K562 (cell line): ENCODE data around the gene ACSF3. TPM values are rescaled to one million over a fixed set of nuclear protein-coding genes. Genes with fewer than 3 reads are reported as not detected.

Source experiments
- ATAC-seq: fragments of 200-7000 bp; cut with Tn5 transposase; 3 replicates; pipeline ENCODE4 v1.9.1; 2020; ENCODE audit warnings: moderate library complexity
- BruUV-seq: library from RNA; stranded (reverse); fragments of 400-500 nt; replicated peaks from 2 replicates; lab custom pipeline; 2021; lab: Mats Ljungman, UMichigan
- CTCF ChIA-PET: fragments of 300-600 bp; formaldehyde crosslinking; extraction: SDS; loops from one replicate; lab custom pipeline; 2021; ENCODE audit warnings: low intra/inter-chr PET ratio; lab: Yijun Ruan, JAX
- POLR2A ChIA-PET: fragments of 300-600, 350-650 bp; sonication (Branson Sonifier 250); formaldehyde crosslinking; extraction: SDS; loops from one replicate; lab custom pipeline; 2021; ENCODE audit warnings: antibody characterized with exemption, inconsistent platforms; lab: Yijun Ruan, JAX
- DNase-seq, 4 experiments: peaks; one replicate each; pipeline versions ENCODE4 v3.0.0 to v3.0.0-alpha.2; 2011 to 2018; ENCODE audit warnings: low spot score in 3 of 4, mixed read lengths in 3 of 4; ENCODE audit errors: extremely low read depth in 1 of 4
- FAIRE-seq: peaks from 2 replicates; lab custom pipeline; 2011; peaks lifted over from hg19 to GRCh38; lab: Jason Lieb, UNC
- H2AFZ ChIP-seq: 2 replicates; pipeline ENCODE4 v1.6.0; 2011; ENCODE audit warnings: low read depth, low read length, control low read depth, inconsistent platforms
- H3K27ac ChIP-seq: fragments of 200-600 bp; 3 replicates; pipeline ENCODE4 v1.8.0; 2011; ENCODE audit warnings: low read depth, mild to moderate bottlenecking, control low read depth, inconsistent platforms, low read length, moderate library complexity, mixed read lengths; ENCODE audit errors: extremely low read depth
- H3K27me3 ChIP-seq, 2 experiments: fragments of 300-600 bp in 1 of 2; 2 replicates in 1 of 2; 3 replicates in 1 of 2; pipeline versions ENCODE4 v1.6.0 to v1.8.0; 2011; ENCODE audit warnings: inconsistent platforms in 2 of 2, low read length in 2 of 2, mild to moderate bottlenecking in 1 of 2, mixed read lengths in 1 of 2, moderate library complexity in 1 of 2; ENCODE audit not compliant: control insufficient read depth in 2 of 2, insufficient read depth in 2 of 2
- H3K36me3 ChIP-seq: fragments of 300-600 bp; 3 replicates; pipeline ENCODE4 v1.8.0; 2011; ENCODE audit warnings: mild to moderate bottlenecking, low read length, inconsistent platforms; ENCODE audit not compliant: control insufficient read depth, insufficient read depth
- H3K4me1 ChIP-seq, 2 experiments: fragments of 200-600 bp in 1 of 2; replicated peaks in 1 of 2; 2 replicates in 1 of 2; 3 replicates in 1 of 2; pipeline versions ENCODE4 v1.5.1 to v1.8.0; 2011; ENCODE audit warnings: inconsistent platforms in 2 of 2, low read length in 2 of 2, mild to moderate bottlenecking in 1 of 2, mixed read lengths in 1 of 2, moderate library complexity in 1 of 2; ENCODE audit not compliant: control insufficient read depth in 2 of 2, insufficient read depth in 2 of 2
- H3K4me2 ChIP-seq: 2 replicates; pipeline ENCODE4 v1.6.1; 2011; ENCODE audit warnings: low read length, control low read depth, inconsistent platforms, mixed read lengths; ENCODE audit not compliant: insufficient read depth
- H3K4me3 ChIP-seq: fragments of 200-600 bp; sonication (generic), shearing (Covaris generic); 2 replicates; pipeline ENCODE4 v1.5.1; 2016; ENCODE audit warnings: control low read depth, inconsistent platforms
- H3K79me2 ChIP-seq: fragments of 200-600 bp; 3 replicates; pipeline ENCODE4 v1.8.0; 2011; ENCODE audit warnings: low read length, inconsistent platforms; ENCODE audit not compliant: control insufficient read depth, insufficient read depth
- H3K9ac ChIP-seq, 2 experiments: 2 replicates each; pipeline versions ENCODE4 v1.6.0 to v1.6.1; 2011; ENCODE audit warnings: low read depth in 2 of 2, low read length in 2 of 2, control low read depth in 1 of 2, inconsistent platforms in 1 of 2, mild to moderate bottlenecking in 1 of 2, mixed read lengths in 1 of 2; ENCODE audit not compliant: insufficient read depth in 1 of 2
- H3K9me1 ChIP-seq: one replicate; pipeline ENCODE4 v1.6.0; 2011; ENCODE audit warnings: inconsistent platforms, mild to moderate bottlenecking, low read length, moderate library complexity; ENCODE audit not compliant: control insufficient read depth, insufficient read depth
- H3K9me3 ChIP-seq: replicated peaks from 2 replicates; pipeline ENCODE4 v1.5.1; 2011; ENCODE audit warnings: low read depth, low read length, inconsistent platforms; ENCODE audit not compliant: control insufficient read depth, insufficient read depth
- H4K20me1 ChIP-seq: replicated peaks from 2 replicates; pipeline ENCODE4 v1.6.1; 2011; ENCODE audit warnings: low read length, inconsistent platforms, mixed read lengths; ENCODE audit not compliant: control insufficient read depth, insufficient read depth
- HMG20B ChIP-seq: fragments of 250-450 bp; sonication (Bioruptor Pico); IDR thresholded peaks from 2 replicates; pipeline ENCODE4 v1.5.0; 2021; ENCODE audit warnings: mild to moderate bottlenecking
- POLR2G ChIP-seq: fragments of 200-400 bp; formaldehyde crosslinking; IDR thresholded peaks from 2 replicates; pipeline ENCODE4 v1.6.1; 2017; ENCODE audit warnings: low read depth, mild to moderate bottlenecking, antibody characterized with exemption, low read length, moderate library complexity
- ZNF184 ChIP-seq: sonication (generic); formaldehyde crosslinking; IDR thresholded peaks from 2 replicates; pipeline ENCODE4 v1.5.0; 2020; ENCODE audit warnings: missing genetic modification reagents
- ZNF707 ChIP-seq: fragments of 250-450 bp; sonication (Bioruptor Pico); conservative IDR thresholded peaks from 2 replicates; pipeline ENCODE4 v1.8.0; 2022; ENCODE audit warnings: inconsistent platforms, mild to moderate bottlenecking, moderate library complexity
- WGBS: fragments of 100-300 bp; shearing (Covaris generic); methylation state at CpG from one replicate; pipeline ENCODE4 v1.1.6; 2016; ENCODE audit warnings: low coverage, mixed read lengths; ENCODE audit not compliant: insufficient coverage; ENCODE audit errors: missing lambda C conversion rate; 5-methylcytosine and 5-hydroxymethylcytosine counted together
- in situ Hi-C: fragments of 300-500 bp; cut with MboI; formaldehyde crosslinking; loops from 4 replicates; pipeline ENCODE4 v1.15.0; 2018; ENCODE audit warnings: inconsistent platforms, mixed read lengths
- intact Hi-C: fragments of 100-400 bp; cut with micrococcal nuclease; formaldehyde crosslinking; loops from 2 replicates; pipeline ENCODE4 v1.14.2; 2022
- polyA plus RNA-seq, 8 experiments: library from polyadenylated mRNA; depleted of rRNA in 4 of 8; stranded (reverse) in 5 of 8; unstranded in 3 of 8; fragments of >200 nt; fragmentation: Nextera tagmentation in 2 of 8; fragmentation: Illumina TruSeq in 1 of 8; extraction: Ambion mirVana in 2 of 8; extraction: Trizol in 1 of 8; gene quantifications; 2 replicates each; pipeline versions ENCODE4 v1.2.1 to v1.2.3, GENCODE V29; 2011 to 2014; ENCODE audit warnings: inconsistent platforms in 1 of 8, missing spikeins in 1 of 8
- total RNA-seq, 7 experiments: library from RNA; depleted of rRNA in 6 of 7; stranded (reverse); fragments of >200 nt in 6 of 7; fragmentation: Illumina TruSeq in 2 of 7; extraction: Trizol in 2 of 7; gene quantifications; 2 replicates each; pipeline versions ENCODE4 v1.2.1 to v1.2.3, GENCODE V29; 2011 to 2021; ENCODE audit warnings: low replicate concordance in 1 of 7

ACSF3 gene
- total and polyA plus RNA-seq, 9 of the 15 experiments (the other 6 are each of a cell fraction or from before 2014, with no cell fraction given) = 0.77 to 32.8 (median 14.7) TPM

DNA sequence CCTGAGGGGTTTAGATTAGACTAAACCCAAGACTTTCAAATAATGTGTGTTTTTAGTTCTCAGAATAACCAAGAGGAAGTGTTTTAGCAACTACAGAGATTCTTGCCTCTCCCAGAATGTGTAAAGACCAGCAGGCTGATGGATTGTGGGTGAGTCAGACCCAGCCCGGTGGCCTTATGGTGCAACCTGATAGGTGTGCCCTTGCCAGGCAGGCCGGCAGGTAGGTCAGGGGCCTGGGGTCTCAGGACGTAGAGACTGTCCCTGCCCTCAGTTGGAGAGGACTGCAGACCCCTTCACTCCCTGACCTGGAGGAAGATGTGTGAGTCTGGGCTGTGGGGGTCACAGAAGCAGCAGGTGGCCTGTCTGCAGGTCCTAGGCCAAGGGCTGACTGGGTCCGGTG is 47.2 kb upstream of the ACSF3 start:
- TF ChIP-seq HMG20B (CRISPR knock-in tag) (no peak), ZNF707 (CRISPR knock-in tag) (no peak), POLR2G (no peak), ZNF184 (CRISPR knock-in tag) (no peak)
- TF ChIP-seq, all 486 proteins: peak for 0
- no peak overlapping the region for H3K4me3 ChIP-seq
- no TSS peak for BruUV-seq
- no peaks in the 10 kb centered on the region for H3K9me3 ChIP-seq
- no peak overlapping the region for H3K9ac ChIP-seq
- no peak overlapping the region for H3K27ac ChIP-seq
- no peaks in the 10 kb centered on the region for H3K79me2 ChIP-seq
- H4K20me1 ChIP-seq = peaks cover 25% of the 10 kb centered on the region
- no peaks in the 10 kb centered on the region for H3K36me3 ChIP-seq
- ChIA-PET POLR2A (interaction anchor here (0.6 to 1.6 kb wide), 3 partner anchors 12 to 37 kb away, joined by 3 to 10 read pairs (median 3); no protein-coding TSS in a partner anchor), CTCF (no interaction called here)
- H2AFZ ChIP-seq = no peak overlapping the region
- in situ Hi-C loops = loop anchor here (5.0 kb wide), 1 partner anchor 44 kb away; no protein-coding TSS in a partner anchor
- no peak overlapping the region for H3K4me2 ChIP-seq
- FAIRE-seq (no peak), ATAC-seq (no peak), DNase-seq (no peak)
- 0% methylated on average over 4 of the region's 4 CpGs for WGBS
- H3K9me1 ChIP-seq = no peaks in the 10 kb centered on the region
- peaks cover 36 to 79% of the 10 kb centered on the region in 2 experiments for H3K27me3 ChIP-seq
- H3K4me1 ChIP-seq = peaks cover 0 to 64% of the 10 kb centered on the region in 2 experiments; a peak in 2 of 5 replicates
- intact Hi-C loops = loop anchor here (5.0 kb wide), 1 partner anchor 44 kb away; no protein-coding TSS in a partner anchor
